Mammary epithelial cell (primary cell): Measurements from ENCODE around the gene TAS2R42.

Source experiments
- EZH2 ChIP-seq: IDR thresholded peaks from 2 replicates; pipeline ENCODE4 v1.6.1; 2012; ENCODE audit warnings: low read length, inconsistent platforms, borderline replicate concordance
- TF ChIP-seq, protein P1 (sequence below), 2 donors: IDR thresholded peaks in 1 of 2; conservative IDR thresholded peaks in 1 of 2; 2 replicates each; pipeline ENCODE4 v1.5.1; 2011 to 2012; ENCODE audit warnings: inconsistent platforms in 2 of 2, low read length in 2 of 2, mild to moderate bottlenecking in 2 of 2, control low read depth in 1 of 2, low read depth in 1 of 2; ENCODE audit not compliant: insufficient read depth in 1 of 2; ENCODE audit errors: extremely low read depth in 1 of 2

DNA sequence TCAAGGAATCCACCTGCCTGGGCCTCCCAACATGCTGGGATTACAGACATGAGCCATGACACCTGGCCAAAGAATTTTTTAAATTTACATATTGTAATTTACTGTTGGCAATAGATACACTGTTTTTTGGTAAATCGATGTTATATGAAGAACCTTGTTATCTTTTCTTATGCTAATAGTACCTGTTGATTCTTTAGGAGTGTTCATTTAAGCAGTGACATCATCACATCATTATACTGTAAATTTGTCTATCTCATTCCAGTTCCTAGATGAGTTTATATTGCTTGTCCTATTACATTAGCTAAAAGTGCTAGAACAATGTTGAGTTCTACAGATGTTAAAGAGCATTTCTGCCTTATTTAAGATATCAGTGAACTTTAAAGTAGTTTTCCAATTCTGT is 39.3 kb downstream of the TAS2R42 start:
- TF ChIP-seq, protein P1, sequence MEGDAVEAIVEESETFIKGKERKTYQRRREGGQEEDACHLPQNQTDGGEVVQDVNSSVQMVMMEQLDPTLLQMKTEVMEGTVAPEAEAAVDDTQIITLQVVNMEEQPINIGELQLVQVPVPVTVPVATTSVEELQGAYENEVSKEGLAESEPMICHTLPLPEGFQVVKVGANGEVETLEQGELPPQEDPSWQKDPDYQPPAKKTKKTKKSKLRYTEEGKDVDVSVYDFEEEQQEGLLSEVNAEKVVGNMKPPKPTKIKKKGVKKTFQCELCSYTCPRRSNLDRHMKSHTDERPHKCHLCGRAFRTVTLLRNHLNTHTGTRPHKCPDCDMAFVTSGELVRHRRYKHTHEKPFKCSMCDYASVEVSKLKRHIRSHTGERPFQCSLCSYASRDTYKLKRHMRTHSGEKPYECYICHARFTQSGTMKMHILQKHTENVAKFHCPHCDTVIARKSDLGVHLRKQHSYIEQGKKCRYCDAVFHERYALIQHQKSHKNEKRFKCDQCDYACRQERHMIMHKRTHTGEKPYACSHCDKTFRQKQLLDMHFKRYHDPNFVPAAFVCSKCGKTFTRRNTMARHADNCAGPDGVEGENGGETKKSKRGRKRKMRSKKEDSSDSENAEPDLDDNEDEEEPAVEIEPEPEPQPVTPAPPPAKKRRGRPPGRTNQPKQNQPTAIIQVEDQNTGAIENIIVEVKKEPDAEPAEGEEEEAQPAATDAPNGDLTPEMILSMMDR (conservative IDR thresholded peaks at IDR 0.05 in 1 of 2, IDR thresholded peaks at IDR 0.05 in 1 of 2; ENCODE audit: extremely low read depth in 1 of 2, insufficient read depth in 1 of 2, low read depth in 1 of 2, low read length in 2 of 2) = no peak
- no peak for TF ChIP-seq EZH2
